ENCODE measurements around the gene OTUB2. TPM values are rescaled to one million over a fixed set of nuclear protein-coding genes. Genes with fewer than 3 reads are reported as not detected.

Gene OTUB2
- total RNA-seq, 5 donors from 2014 or later (not counting 1 experiment from before 2014, with no cell fraction given): 0.09 to 0.57 (median 0.28) TPM

- 96% methylated on average over 7 of the region's 7 CpGs for WGBS (ENCODE audit: insufficient coverage)
- H3K4me3 ChIP-seq (ENCODE audit: control insufficient read depth in 1 of 2, extremely low read depth in 1 of 2, low read length in 1 of 2): no peak overlapping the region
- no peak overlapping the region for H3K27ac Mint-ChIP-seq
Observed at GRCh38 chr14:93998871-93999403, 27.2 kb upstream of the OTUB2 start.

GRCh38 chr14:93999573-93999972 is 26.6 kb upstream of the OTUB2 start:
- ChIA-PET POLR2A (interaction anchor here in 1 of 2 donors (0.7 kb wide), 1 partner anchor 14 kb away, joined by 5 read pairs; no protein-coding TSS in a partner anchor), CTCF (interaction anchor here (0.7 to 3.7 kb wide), 6 partner anchors 20 to 60 kb away, joined by 3 to 32 read pairs (median 4); no protein-coding TSS in a partner anchor)
- ATAC-seq (replicated peaks in 1 of 4) (no peak), DNase-seq (no peak)
- H3K4me1 ChIP-seq (ENCODE audit: control insufficient read depth in 1 of 2, extremely low read depth in 1 of 2, insufficient read depth in 2 of 2, low read length in 2 of 2): peaks cover 0 to 12% of the 10 kb centered on the region in 2 experiments
- Mint-ChIP-seq H3K27ac (no peak overlapping the region), H3K36me3 (no peaks in the 10 kb centered on the region), H3K4me1 (peaks cover 7 to 12% (median 9%) of the 10 kb centered on the region in 3 donors), H3K9me3 (no peaks in the 10 kb centered on the region), H3K27me3 (peaks cover 7 to 12% of the 10 kb centered on the region in 2 donors), H3K4me3 (no peak overlapping the region)
- no peak overlapping the region for H3K27ac ChIP-seq (ENCODE audit: low read length)
- H3K36me3 ChIP-seq (ENCODE audit: control insufficient read depth in 2 of 2, extremely low read depth in 1 of 2, insufficient read depth in 1 of 2, low read length in 1 of 2): no peaks in the 10 kb centered on the region
- H3K27me3 ChIP-seq (replicated peaks in 1 of 2; ENCODE audit: control insufficient read depth in 2 of 2, extremely low read depth in 1 of 2, insufficient read depth in 2 of 2, low read length in 1 of 2): peaks cover 0 to 49% of the 10 kb centered on the region in 2 experiments
- no peak overlapping the region for H3K4me3 ChIP-seq (ENCODE audit: control insufficient read depth in 1 of 2, extremely low read depth in 1 of 2, low read length in 1 of 2)
- 73% methylated on average over 7 of the region's 8 CpGs for WGBS (ENCODE audit: insufficient coverage)
- H3K9me3 ChIP-seq: no peaks in the 10 kb centered on the region

More at GRCh38 chr14:93998871-93999403, 27.2 kb upstream of the OTUB2 start:
- ChIA-PET CTCF (interaction anchor here (0.7 to 3.7 kb wide), 4 partner anchors 21 to 60 kb away, joined by 3 to 32 read pairs (median 16); no protein-coding TSS in a partner anchor), POLR2A (no interaction called here)
- H3K27me3 ChIP-seq (replicated peaks in 1 of 2; ENCODE audit: control insufficient read depth in 2 of 2, extremely low read depth in 1 of 2, insufficient read depth in 2 of 2, low read length in 1 of 2): peaks cover 0 to 49% of the 10 kb centered on the region in 2 experiments
- Mint-ChIP-seq H3K9me3 (no peaks in the 10 kb centered on the region), H3K36me3 (no peaks in the 10 kb centered on the region), H3K27me3 (peaks cover 7 to 12% of the 10 kb centered on the region in 2 donors), H3K4me3 (no peak overlapping the region), H3K4me1 (peaks cover 7 to 12% (median 9%) of the 10 kb centered on the region in 3 donors)
- no peak overlapping the region for H3K27ac ChIP-seq (ENCODE audit: low read length)
- DNase-seq: no peak
- no peaks in the 10 kb centered on the region for H3K36me3 ChIP-seq (ENCODE audit: control insufficient read depth in 2 of 2, extremely low read depth in 1 of 2, insufficient read depth in 1 of 2, low read length in 1 of 2)
- peaks cover 0 to 12% of the 10 kb centered on the region in 2 experiments for H3K4me1 ChIP-seq (ENCODE audit: control insufficient read depth in 1 of 2, extremely low read depth in 1 of 2, insufficient read depth in 2 of 2, low read length in 2 of 2)
- H3K9me3 ChIP-seq: no peaks in the 10 kb centered on the region
- ATAC-seq (replicated peaks in 1 of 4): no peak

- peaks cover 7 to 12% of the 10 kb centered on the region in 2 donors for H3K27me3 Mint-ChIP-seq
- no peaks in the 10 kb centered on the region for H3K36me3 Mint-ChIP-seq
- ChIA-PET CTCF (interaction anchor here (0.7 to 3.7 kb wide), 6 partner anchors 19 to 61 kb away, joined by 3 to 32 read pairs (median 4); no protein-coding TSS in a partner anchor), POLR2A (interaction anchor here in 1 of 2 donors (0.7 kb wide), 1 partner anchor 13 kb away, joined by 5 read pairs; no protein-coding TSS in a partner anchor)
- H3K27ac Mint-ChIP-seq: no peak overlapping the region
- H3K4me3 ChIP-seq (ENCODE audit: control insufficient read depth in 1 of 2, extremely low read depth in 1 of 2, low read length in 1 of 2): no peak overlapping the region
- no peaks in the 10 kb centered on the region for H3K36me3 ChIP-seq (ENCODE audit: control insufficient read depth in 2 of 2, extremely low read depth in 1 of 2, insufficient read depth in 1 of 2, low read length in 1 of 2)
- H3K4me1 Mint-ChIP-seq: peaks cover 7 to 12% (median 9%) of the 10 kb centered on the region in 3 donors
- WGBS (ENCODE audit: insufficient coverage): 85% methylated on average over 6 of the region's 6 CpGs
- H3K9me3 Mint-ChIP-seq: no peaks in the 10 kb centered on the region
- peaks cover 0 to 48% of the 10 kb centered on the region in 2 experiments for H3K27me3 ChIP-seq (replicated peaks in 1 of 2; ENCODE audit: control insufficient read depth in 2 of 2, extremely low read depth in 1 of 2, insufficient read depth in 2 of 2, low read length in 1 of 2)
- H3K9me3 ChIP-seq: no peaks in the 10 kb centered on the region
- H3K4me1 ChIP-seq (ENCODE audit: control insufficient read depth in 1 of 2, extremely low read depth in 1 of 2, insufficient read depth in 2 of 2, low read length in 2 of 2): peaks cover 0 to 12% of the 10 kb centered on the region in 2 experiments
- no peak overlapping the region for H3K27ac ChIP-seq (ENCODE audit: low read length)
- H3K4me3 Mint-ChIP-seq: no peak overlapping the region
- ATAC-seq (replicated peaks in 1 of 4): no peak
- DNase-seq: no peak
Observed at GRCh38 chr14:94000267-94000666, 25.9 kb upstream of the OTUB2 start.

GRCh38 chr14:94001016-94001415 is 25.1 kb upstream of the OTUB2 start:
- Mint-ChIP-seq H3K4me3 (no peak overlapping the region), H3K4me1 (peaks cover 7 to 12% (median 9%) of the 10 kb centered on the region in 3 donors), H3K36me3 (no peaks in the 10 kb centered on the region), H3K9me3 (no peaks in the 10 kb centered on the region), H3K27ac (no peak overlapping the region), H3K27me3 (peaks cover 7 to 8% of the 10 kb centered on the region in 2 donors)
- H3K9me3 ChIP-seq: no peaks in the 10 kb centered on the region
- POLR2A ChIA-PET: no interaction called here
- no peak for DNase-seq
- CTCF ChIA-PET: interaction anchor here (0.6 to 3.7 kb wide), 5 partner anchors 19 to 65 kb away, joined by 3 to 32 read pairs (median 3); no protein-coding TSS in a partner anchor
- no peaks in the 10 kb centered on the region for H3K36me3 ChIP-seq (ENCODE audit: control insufficient read depth in 2 of 2, extremely low read depth in 1 of 2, insufficient read depth in 1 of 2, low read length in 1 of 2)
- peaks cover 0 to 40% of the 10 kb centered on the region in 2 experiments for H3K27me3 ChIP-seq (replicated peaks in 1 of 2; ENCODE audit: control insufficient read depth in 2 of 2, extremely low read depth in 1 of 2, insufficient read depth in 2 of 2, low read length in 1 of 2)
- WGBS (ENCODE audit: insufficient coverage): 85% methylated on average over 13 of the region's 13 CpGs
- H3K4me3 ChIP-seq (ENCODE audit: control insufficient read depth in 1 of 2, extremely low read depth in 1 of 2, low read length in 1 of 2): no peak overlapping the region
- no peak overlapping the region for H3K27ac ChIP-seq (ENCODE audit: low read length)
- ATAC-seq (replicated peaks in 1 of 4): no peak
- H3K4me1 ChIP-seq (ENCODE audit: control insufficient read depth in 1 of 2, extremely low read depth in 1 of 2, insufficient read depth in 2 of 2, low read length in 2 of 2): peaks cover 0 to 12% of the 10 kb centered on the region in 2 experiments

GRCh38 chr14:94001501-94002396 is 24.4 kb upstream of the OTUB2 start:
- no peaks in the 10 kb centered on the region for H3K36me3 Mint-ChIP-seq
- peak overlapping the region in 1 of 3 donors; percentile 29 for H3K4me3 Mint-ChIP-seq
- CTCF ChIA-PET: interaction anchor here (0.7 to 3.7 kb wide), 6 partner anchors 62 to 162 kb away, joined by 3 to 32 read pairs (median 4); no protein-coding TSS in a partner anchor
- Histone ChIP-seq H3K4me3 (ENCODE audit: control insufficient read depth in 1 of 2, extremely low read depth in 1 of 2, low read length in 1 of 2) (no peak overlapping the region), H3K9me3 (no peaks in the 10 kb centered on the region), H3K27ac (ENCODE audit: low read length) (no peak overlapping the region), H3K4me1 (ENCODE audit: control insufficient read depth in 1 of 2, extremely low read depth in 1 of 2, insufficient read depth in 2 of 2, low read length in 2 of 2) (peaks cover 0 to 12% of the 10 kb centered on the region in 2 experiments), H3K27me3 (replicated peaks in 1 of 2; ENCODE audit: control insufficient read depth in 2 of 2, extremely low read depth in 1 of 2, insufficient read depth in 2 of 2, low read length in 1 of 2) (peaks cover 0 to 34% of the 10 kb centered on the region in 2 experiments), H3K36me3 (ENCODE audit: control insufficient read depth in 2 of 2, extremely low read depth in 1 of 2, insufficient read depth in 1 of 2, low read length in 1 of 2) (no peaks in the 10 kb centered on the region)
- 59% methylated on average over 16 of the region's 26 CpGs for WGBS (ENCODE audit: insufficient coverage)
- H3K9me3 Mint-ChIP-seq: no peaks in the 10 kb centered on the region
- POLR2A ChIA-PET: no interaction called here
- H3K27me3 Mint-ChIP-seq: peaks cover 7% of the 10 kb centered on the region in 2 donors
- ATAC-seq (replicated peaks in 1 of 4): peak; percentile 71 to 86 (median 76)
- H3K4me1 Mint-ChIP-seq: peaks cover 7 to 12% (median 9%) of the 10 kb centered on the region in 3 donors
- no peak overlapping the region for H3K27ac Mint-ChIP-seq
- peak in 33 of 35 experiments; percentile 3 to 81 (median 40) for DNase-seq

- CTCF ChIA-PET: interaction anchor here (0.6 to 1.9 kb wide), 4 partner anchors 63 to 867 kb away, joined by 3 to 7 read pairs (median 4); no protein-coding TSS in a partner anchor
- POLR2A ChIA-PET: no interaction called here
- Histone ChIP-seq H3K36me3 (ENCODE audit: control insufficient read depth in 2 of 2, extremely low read depth in 1 of 2, insufficient read depth in 1 of 2, low read length in 1 of 2) (no peaks in the 10 kb centered on the region), H3K4me3 (ENCODE audit: control insufficient read depth in 1 of 2, extremely low read depth in 1 of 2, low read length in 1 of 2) (no peak overlapping the region), H3K27me3 (replicated peaks in 1 of 2; ENCODE audit: control insufficient read depth in 2 of 2, extremely low read depth in 1 of 2, insufficient read depth in 2 of 2, low read length in 1 of 2) (peaks cover 0 to 29% of the 10 kb centered on the region in 2 experiments), H3K27ac (ENCODE audit: low read length) (no peak overlapping the region), H3K9me3 (no peaks in the 10 kb centered on the region), H3K4me1 (ENCODE audit: control insufficient read depth in 1 of 2, extremely low read depth in 1 of 2, insufficient read depth in 2 of 2, low read length in 2 of 2) (peaks cover 0 to 17% of the 10 kb centered on the region in 2 experiments)
- no peak for ATAC-seq (replicated peaks in 1 of 4)
- DNase-seq: no peak
- Mint-ChIP-seq H3K4me3 (no peak overlapping the region), H3K36me3 (no peaks in the 10 kb centered on the region), H3K4me1 (peaks cover 15 to 19% (median 18%) of the 10 kb centered on the region in 3 donors), H3K27ac (no peak overlapping the region), H3K27me3 (peaks cover 7% of the 10 kb centered on the region in 2 donors), H3K9me3 (no peaks in the 10 kb centered on the region)
- 83% methylated on average over 1 of the region's 4 CpGs for WGBS (ENCODE audit: insufficient coverage)
Observed at GRCh38 chr14:94003397-94003796, 22.7 kb upstream of the OTUB2 start.
